ENCODE results near the gene SCTR.

SCTR gene

GRCh38 chr2:119523952-119524694 lies at the start of gene SCTR:
TSS of gene SCTR (minus strand) at chr2:119524483. CDS start at chr2:119524226, 257 bp downstream.
- DNase-seq (ENCODE audit: low spot score), result no peak

GRCh38 chr2:119567292-119567691 lies 43.0 kb upstream of the SCTR start:
- DNase-seq (ENCODE audit: low spot score), result no peak

- no peak for DNase-seq (ENCODE audit: low spot score)
Observed at GRCh38 chr2:119565481-119565880, 41.2 kb upstream of the SCTR start.

- no peak for DNase-seq (ENCODE audit: low spot score)
Observed at GRCh38 chr2:119553687-119554344, 29.5 kb upstream of the SCTR start.

- DNase-seq (ENCODE audit: low spot score), result no peak
Observed at GRCh38 chr2:119552902-119553301, 28.6 kb upstream of the SCTR start.

GRCh38 chr2:119550856-119551255 lies 26.6 kb upstream of the SCTR start:
- no peak for DNase-seq (ENCODE audit: low spot score)

GRCh38 chr2:119550346-119550745 lies 26.1 kb upstream of the SCTR start:
- no peak for DNase-seq (ENCODE audit: low spot score)

- no peak for DNase-seq (ENCODE audit: low spot score)
Observed at GRCh38 chr2:119549241-119549640, 25.0 kb upstream of the SCTR start.

- DNase-seq (ENCODE audit: low spot score), result no peak
Observed at GRCh38 chr2:119548516-119549120, 24.3 kb upstream of the SCTR start.

GRCh38 chr2:119546447-119546767 lies 22.1 kb upstream of the SCTR start:
- no peak for DNase-seq (ENCODE audit: low spot score)

- no peak for DNase-seq (ENCODE audit: low spot score)
Observed at GRCh38 chr2:119545754-119546446, 21.6 kb upstream of the SCTR start.

GRCh38 chr2:119544939-119545475 lies 20.7 kb upstream of the SCTR start:
- no peak for DNase-seq (ENCODE audit: low spot score)

GRCh38 chr2:119544075-119544938 lies 20.0 kb upstream of the SCTR start, which contains the start of gene CFAP221:
TSS of gene CFAP221 (plus strand) at chr2:119544449. CDS start at chr2:119546132, 1,683 bp downstream.
- DNase-seq (ENCODE audit: low spot score), result peak; percentile 53

GRCh38 chr2:119541476-119541875 lies 17.2 kb upstream of the SCTR start:
- DNase-seq (ENCODE audit: low spot score), result no peak

GRCh38 chr2:119537792-119538191 lies 13.5 kb upstream of the SCTR start:
- DNase-seq (ENCODE audit: low spot score), result no peak

GRCh38 chr2:119536707-119537106 lies 12.4 kb upstream of the SCTR start:
- no peak for DNase-seq (ENCODE audit: low spot score)

- DNase-seq (ENCODE audit: low spot score), result no peak
Observed at GRCh38 chr2:119536211-119536610, 11.9 kb upstream of the SCTR start.

- no peak for DNase-seq (ENCODE audit: low spot score)
Observed at GRCh38 chr2:119533560-119533959, 9.3 kb upstream of the SCTR start.

- DNase-seq (ENCODE audit: low spot score), result no peak
Observed at GRCh38 chr2:119531292-119531691, 7.0 kb upstream of the SCTR start.

GRCh38 chr2:119527999-119528398 lies 3.7 kb upstream of the SCTR start:
- DNase-seq (ENCODE audit: low spot score), result no peak

- DNase-seq (ENCODE audit: low spot score), result no peak
Observed at GRCh38 chr2:119525614-119526013, 1.3 kb upstream of the SCTR start.

All from globus pallidus (tissue), 1 donor.